ENCODE data around the gene ZNF274.

DNA sequence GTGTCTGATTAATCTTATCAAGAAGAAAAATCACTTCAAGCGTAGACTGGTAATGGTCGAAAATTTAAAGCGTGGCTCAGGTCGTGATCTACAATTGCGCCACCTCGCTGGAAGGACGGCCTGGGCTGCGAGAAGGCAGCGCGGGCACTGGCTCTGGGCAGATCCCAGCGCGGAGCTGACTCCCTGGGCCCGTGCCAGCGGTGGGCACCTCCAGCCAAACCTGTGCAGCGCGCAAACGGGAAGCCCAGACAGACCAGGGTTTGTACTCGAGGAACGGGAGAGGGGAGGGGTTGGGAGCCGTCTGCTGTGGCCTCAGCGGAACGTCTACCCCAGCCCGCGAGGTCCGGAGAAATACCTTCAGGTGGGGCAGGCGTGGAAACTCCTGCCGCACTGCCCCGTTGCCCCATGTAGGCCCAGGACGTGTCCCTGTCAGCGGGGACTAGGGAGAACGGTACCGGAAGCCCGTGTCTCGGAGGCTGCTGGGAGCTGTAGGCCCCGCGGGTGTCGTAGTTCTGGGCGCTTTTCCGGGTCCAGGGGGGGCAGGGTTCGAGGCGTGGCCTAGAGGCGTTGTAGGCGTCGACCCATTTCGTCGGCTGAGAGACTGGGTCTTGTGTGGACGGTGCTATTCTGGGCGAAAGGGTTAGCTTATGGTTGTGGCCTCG is 21.1 kb downstream of the ZNF274 start:
- TF ChIP-seq CTCF (conservative IDR thresholded peaks at IDR 0.05; ENCODE audit: low read depth in 2 of 2) (no peak), EZH2 (IDR thresholded peaks at IDR 0.05; ENCODE audit: low read depth, unreplicated experiment) (no peak), ZNF331 (CRISPR knock-in tag; IDR thresholded peaks at IDR 0.05; ENCODE audit: low read depth) (no peak), EZH2phosphoT487 (IDR thresholded peaks at IDR 0.05; ENCODE audit: unreplicated experiment) (no peak), POLR2AphosphoS5 (IDR thresholded peaks at IDR 0.05; ENCODE audit: low read depth) (no peak), CREB1 (CRISPR knock-in tag; IDR thresholded peaks at IDR 0.05; ENCODE audit: low read depth) (no peak), STAT1 (IDR thresholded peaks at IDR 0.05; ENCODE audit: unreplicated experiment) (no peak), REST (IDR thresholded peaks at IDR 0.05; ENCODE audit: unreplicated experiment) (no peak), JUNB (IDR thresholded peaks at IDR 0.05; ENCODE audit: unreplicated experiment) (no peak)
- TF ChIP-seq, protein P1, sequence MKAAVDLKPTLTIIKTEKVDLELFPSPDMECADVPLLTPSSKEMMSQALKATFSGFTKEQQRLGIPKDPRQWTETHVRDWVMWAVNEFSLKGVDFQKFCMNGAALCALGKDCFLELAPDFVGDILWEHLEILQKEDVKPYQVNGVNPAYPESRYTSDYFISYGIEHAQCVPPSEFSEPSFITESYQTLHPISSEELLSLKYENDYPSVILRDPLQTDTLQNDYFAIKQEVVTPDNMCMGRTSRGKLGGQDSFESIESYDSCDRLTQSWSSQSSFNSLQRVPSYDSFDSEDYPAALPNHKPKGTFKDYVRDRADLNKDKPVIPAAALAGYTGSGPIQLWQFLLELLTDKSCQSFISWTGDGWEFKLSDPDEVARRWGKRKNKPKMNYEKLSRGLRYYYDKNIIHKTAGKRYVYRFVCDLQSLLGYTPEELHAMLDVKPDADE (IDR thresholded peaks at IDR 0.05), result no peak
